CD4-positive, alpha-beta T cell treated with Interleukin-15 for 1 hour (primary cell): ENCODE data around the gene CFAP46.
"Not testable (repeated sequence)": the region's sequence is repeated elsewhere in the genome, so short reads cannot be mapped to it uniquely, and the experiment has no call there.

Experiments used
- DNase-seq: peaks from one replicate; pipeline ENCODE4 v3.0.0-alpha.2; 2020

CFAP46 gene

GRCh38 chr10:132962623-132963429 lies 20.5 kb upstream of the CFAP46 start:
- DNase-seq = no peak

- DNase-seq = peak; percentile 64
Measured at GRCh38 chr10:132961787-132962622, 19.6 kb upstream of the CFAP46 start.

- peak; percentile 3 for DNase-seq
Measured at GRCh38 chr10:132961420-132961786, 19.0 kb upstream of the CFAP46 start.

GRCh38 chr10:132960631-132961419 lies 18.5 kb upstream of the CFAP46 start:
- peak; percentile 16 for DNase-seq

GRCh38 chr10:132960071-132960472 lies 17.7 kb upstream of the CFAP46 start:
- peak; percentile 12 for DNase-seq

GRCh38 chr10:132959559-132959961 lies 17.2 kb upstream of the CFAP46 start:
- DNase-seq = no peak

- no peak for DNase-seq
Measured at GRCh38 chr10:132958883-132959558, 16.7 kb upstream of the CFAP46 start.

- no peak for DNase-seq
Measured at GRCh38 chr10:132957981-132958882, 15.9 kb upstream of the CFAP46 start.

- no peak for DNase-seq
Measured at GRCh38 chr10:132957131-132957530, 14.8 kb upstream of the CFAP46 start.

- DNase-seq = not testable (repeated sequence)
Measured at GRCh38 chr10:132956259-132956658, 13.9 kb upstream of the CFAP46 start.

- no peak for DNase-seq
Measured at GRCh38 chr10:132955479-132955878, 13.1 kb upstream of the CFAP46 start.

GRCh38 chr10:132953428-132953827 lies 11.1 kb upstream of the CFAP46 start:
- no peak for DNase-seq

GRCh38 chr10:132951926-132952325 lies 9.6 kb upstream of the CFAP46 start:
- no peak for DNase-seq

- DNase-seq = no peak
Measured at GRCh38 chr10:132948351-132948750, 6.0 kb upstream of the CFAP46 start.

- DNase-seq = no peak
Measured at GRCh38 chr10:132947843-132948242, 5.5 kb upstream of the CFAP46 start.

- no peak for DNase-seq
Measured at GRCh38 chr10:132946806-132947546, 4.6 kb upstream of the CFAP46 start.

GRCh38 chr10:132946311-132946710 lies 3.9 kb upstream of the CFAP46 start:
- DNase-seq = no peak

GRCh38 chr10:132945894-132946255 lies 3.5 kb upstream of the CFAP46 start:
- no peak for DNase-seq

GRCh38 chr10:132945125-132945893 lies 2.9 kb upstream of the CFAP46 start:
- DNase-seq = no peak

- no peak for DNase-seq
Measured at GRCh38 chr10:132944510-132944909, 2.1 kb upstream of the CFAP46 start.
